ENCODE data around the gene HOXC12.
A peak's percentile ranks its signal among the peaks of the same experiment; 100 is the strongest.

Gene HOXC12

DNA sequence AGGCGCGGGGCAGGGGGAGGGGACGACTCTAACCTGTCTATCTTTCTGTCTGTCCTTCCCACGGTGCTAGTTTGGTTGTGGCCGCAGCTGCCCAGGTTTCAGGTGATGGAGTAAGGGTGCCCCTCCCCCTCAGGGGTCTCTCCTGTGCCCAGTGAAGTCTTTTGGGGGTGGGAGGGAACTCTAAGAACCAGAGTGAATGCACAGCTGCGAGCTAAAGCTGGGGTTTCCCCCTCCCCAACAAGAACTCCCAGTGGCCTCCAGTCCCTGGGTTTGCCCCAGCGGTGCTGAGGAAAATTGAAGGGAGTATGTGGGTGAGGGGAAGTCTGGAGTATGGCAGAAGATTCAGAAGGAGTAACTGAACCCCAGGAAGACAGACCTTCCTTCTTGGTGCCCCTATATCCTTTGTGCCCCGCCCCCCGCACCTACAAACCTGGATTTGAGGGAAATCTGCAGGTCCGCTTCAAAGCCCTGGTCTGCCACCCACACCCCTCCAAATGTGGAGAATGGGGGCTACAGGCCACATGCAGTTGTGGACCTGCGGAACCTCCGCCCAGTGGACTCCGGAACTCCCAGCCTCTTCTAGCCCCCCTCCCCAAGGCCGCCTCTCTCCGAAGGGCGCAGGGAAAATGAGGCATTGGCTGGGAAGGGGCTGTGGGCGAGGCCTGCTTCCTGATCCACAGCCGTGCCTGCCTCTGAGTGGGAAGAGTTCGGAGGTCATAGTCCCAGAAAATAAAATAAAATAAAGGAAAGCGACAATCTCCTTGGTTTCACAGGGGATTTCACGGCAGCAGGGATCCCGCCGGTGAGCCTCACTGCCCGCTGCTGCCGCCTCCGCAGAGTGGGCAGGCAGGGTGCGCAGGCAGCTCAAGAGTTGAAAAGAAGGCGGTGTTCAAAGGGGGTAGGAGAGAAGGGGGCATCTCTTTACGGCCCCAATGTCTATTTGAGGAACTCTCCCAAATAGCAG lies 41.8 kb downstream of the HOXC12 start:
- no peak overlapping the region for H3K4me3 ChIP-seq (ENCODE audit: low read depth, low read length)
- TF ChIP-seq, protein P1, sequence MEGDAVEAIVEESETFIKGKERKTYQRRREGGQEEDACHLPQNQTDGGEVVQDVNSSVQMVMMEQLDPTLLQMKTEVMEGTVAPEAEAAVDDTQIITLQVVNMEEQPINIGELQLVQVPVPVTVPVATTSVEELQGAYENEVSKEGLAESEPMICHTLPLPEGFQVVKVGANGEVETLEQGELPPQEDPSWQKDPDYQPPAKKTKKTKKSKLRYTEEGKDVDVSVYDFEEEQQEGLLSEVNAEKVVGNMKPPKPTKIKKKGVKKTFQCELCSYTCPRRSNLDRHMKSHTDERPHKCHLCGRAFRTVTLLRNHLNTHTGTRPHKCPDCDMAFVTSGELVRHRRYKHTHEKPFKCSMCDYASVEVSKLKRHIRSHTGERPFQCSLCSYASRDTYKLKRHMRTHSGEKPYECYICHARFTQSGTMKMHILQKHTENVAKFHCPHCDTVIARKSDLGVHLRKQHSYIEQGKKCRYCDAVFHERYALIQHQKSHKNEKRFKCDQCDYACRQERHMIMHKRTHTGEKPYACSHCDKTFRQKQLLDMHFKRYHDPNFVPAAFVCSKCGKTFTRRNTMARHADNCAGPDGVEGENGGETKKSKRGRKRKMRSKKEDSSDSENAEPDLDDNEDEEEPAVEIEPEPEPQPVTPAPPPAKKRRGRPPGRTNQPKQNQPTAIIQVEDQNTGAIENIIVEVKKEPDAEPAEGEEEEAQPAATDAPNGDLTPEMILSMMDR (IDR thresholded peaks at IDR 0.05; ENCODE audit: control insufficient read depth, extremely low read depth, insufficient read depth): no peak
- DNase-seq (ENCODE audit: low read depth): no peak

DNA sequence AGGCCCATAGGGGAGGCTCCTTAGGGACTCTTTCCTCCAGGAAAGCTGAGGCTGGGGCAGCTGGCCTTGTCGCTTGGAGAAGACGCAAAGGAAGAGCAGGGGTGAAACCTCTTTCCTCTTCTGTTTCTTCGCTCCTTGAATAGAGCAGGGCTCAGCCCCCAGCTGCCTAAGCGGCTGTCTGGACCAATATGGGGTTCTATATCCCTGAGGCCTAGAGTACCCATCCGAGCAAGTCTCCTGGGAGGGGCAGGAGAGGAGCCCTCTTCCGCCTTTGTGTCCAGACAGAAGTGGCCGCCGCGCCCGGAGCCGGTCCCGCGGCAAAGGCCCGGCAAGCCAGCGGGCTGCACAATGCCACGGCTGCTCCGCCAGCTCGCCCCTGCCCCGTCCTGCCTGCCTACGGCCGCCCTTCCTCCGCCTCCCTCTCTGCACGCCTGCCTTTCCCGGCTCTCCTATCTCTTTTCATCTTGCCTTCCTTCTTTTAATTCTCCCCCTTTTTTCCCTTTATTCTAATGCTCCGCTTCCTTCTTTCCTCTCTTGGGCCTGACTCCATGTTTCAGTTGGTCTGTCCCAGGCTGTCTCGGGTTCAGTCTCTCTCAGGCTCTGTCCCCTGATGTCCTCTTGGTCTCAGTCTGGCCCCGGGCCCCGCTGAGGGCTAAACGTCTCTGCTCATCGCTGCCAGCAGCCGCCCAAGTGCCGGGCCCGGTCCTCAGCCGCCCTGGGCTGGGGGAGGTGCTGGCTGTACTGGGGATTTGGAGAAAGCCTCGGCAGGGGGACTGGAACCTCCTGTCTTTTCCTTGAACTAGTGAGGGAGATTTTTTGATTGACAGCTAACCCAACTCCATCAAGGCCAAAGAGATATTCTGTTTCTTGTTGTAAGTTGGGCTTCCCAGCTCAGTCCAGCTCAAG lies 42.8 kb downstream of the HOXC12 start:
- no peak for DNase-seq (ENCODE audit: low read depth)
- no peak overlapping the region for H3K4me3 ChIP-seq (ENCODE audit: low read depth, low read length)
- TF ChIP-seq, protein P1 (IDR thresholded peaks at IDR 0.05; ENCODE audit: control insufficient read depth, extremely low read depth, insufficient read depth): no peak

DNA sequence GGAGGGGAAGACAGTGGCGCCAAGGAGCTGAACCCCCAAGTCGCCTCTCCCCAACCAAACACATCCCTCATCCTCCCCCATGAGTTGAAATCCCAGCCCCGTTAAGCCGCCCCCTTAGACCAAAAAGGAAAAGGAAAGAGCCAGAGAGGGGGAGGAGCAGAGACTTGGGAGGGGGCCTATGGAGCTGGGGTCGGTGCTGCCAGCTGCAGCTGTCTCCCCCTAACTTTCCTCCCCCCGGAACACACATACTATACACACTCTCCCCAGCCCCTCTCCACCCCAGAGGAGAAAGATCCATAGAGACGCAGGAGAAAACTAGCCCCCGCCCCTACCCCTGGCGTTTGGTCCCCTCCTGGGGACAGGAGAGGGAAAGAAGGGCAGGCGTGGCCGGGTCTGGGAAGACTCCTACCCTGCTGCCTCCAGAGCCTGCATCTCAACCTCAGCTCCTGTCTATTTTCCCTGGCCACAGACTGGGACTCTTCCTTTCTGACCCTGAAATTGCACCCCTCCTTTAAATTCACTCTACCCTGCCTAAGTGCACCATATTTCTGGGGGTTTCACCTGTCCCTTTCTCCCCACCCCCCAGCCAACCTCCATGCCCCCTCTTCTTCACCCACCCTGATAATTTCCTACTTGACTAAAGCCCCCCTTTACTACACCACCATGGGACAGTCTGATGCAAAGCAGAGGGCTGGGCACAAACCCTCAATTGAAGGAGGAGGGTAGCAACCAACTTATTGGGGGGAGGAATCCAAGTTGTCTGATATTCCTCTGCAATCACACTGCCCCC lies 43.6 kb downstream of the HOXC12 start:
- peak overlapping the region; percentile 55 for H3K4me3 ChIP-seq (ENCODE audit: low read depth, low read length)
- no peak for DNase-seq (ENCODE audit: low read depth)
- TF ChIP-seq, protein P1 (IDR thresholded peaks at IDR 0.05; ENCODE audit: control insufficient read depth, extremely low read depth, insufficient read depth): no peak

DNA sequence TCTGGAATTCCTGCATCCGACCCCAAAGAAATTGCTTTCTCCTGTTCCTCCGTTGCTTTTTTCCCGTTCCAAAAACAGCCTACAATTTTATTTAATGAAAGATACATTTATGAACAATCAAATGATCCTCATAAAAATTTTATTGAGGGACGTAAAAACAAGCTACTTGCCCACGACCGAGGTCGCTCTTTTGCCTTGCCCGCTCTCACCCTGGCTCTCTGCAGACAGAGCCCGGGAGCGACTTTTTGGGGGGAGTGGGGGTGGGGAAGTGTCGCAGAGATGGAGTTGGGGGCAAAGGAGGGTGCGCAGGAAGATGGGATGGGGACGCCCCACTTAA lies 44.2 kb downstream of the HOXC12 start:
- H3K4me3 ChIP-seq (ENCODE audit: low read depth, low read length): peak overlapping the region; percentile 55
- DNase-seq (ENCODE audit: low read depth): no peak
- TF ChIP-seq, protein P1 (IDR thresholded peaks at IDR 0.05; ENCODE audit: control insufficient read depth, extremely low read depth, insufficient read depth): no peak

DNA sequence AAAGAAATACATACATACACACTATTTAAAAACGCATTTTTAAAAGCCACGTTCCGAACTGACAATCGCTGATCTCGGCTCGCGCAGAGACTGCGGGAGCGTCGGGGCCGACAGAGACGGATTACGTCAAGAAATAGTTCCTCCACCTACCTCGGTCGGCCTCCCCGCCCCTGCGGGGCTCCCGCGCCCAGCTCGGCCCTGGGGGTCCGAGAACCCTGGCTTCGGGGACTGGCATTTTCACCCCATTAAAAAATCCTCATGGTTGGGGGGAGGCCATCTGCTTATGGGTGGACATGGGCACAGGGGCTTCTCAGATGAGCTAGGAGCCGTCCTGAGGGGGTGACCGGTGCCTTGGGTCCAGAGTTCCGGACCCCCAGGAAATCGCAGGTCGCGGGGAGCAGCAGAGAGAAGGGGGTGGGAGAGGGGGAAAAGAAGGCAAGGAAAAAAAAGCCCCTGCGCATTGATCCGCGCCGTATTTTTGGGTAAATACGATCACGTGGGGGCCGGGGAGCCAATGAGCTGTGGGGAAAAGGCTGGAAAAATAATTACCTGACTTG lies 44.9 kb downstream of the HOXC12 start:
- TF ChIP-seq, protein P1 (IDR thresholded peaks at IDR 0.05; ENCODE audit: control insufficient read depth, extremely low read depth, insufficient read depth): no peak
- peak overlapping the region; percentile 55 for H3K4me3 ChIP-seq (ENCODE audit: low read depth, low read length)
- no peak for DNase-seq (ENCODE audit: low read depth)
